Osteocyte (in vitro differentiated cells): ENCODE results near the gene GMDS. TPM values are rescaled to one million over a fixed set of nuclear protein-coding genes. Genes with fewer than 3 reads are reported as not detected.

Source experiments
- DNase-seq: peaks from one replicate; pipeline ENCODE4 v3.0.0; 2021; ENCODE audit warnings: mixed read lengths; ENCODE audit not compliant: unreplicated experiment; ENCODE audit errors: extremely low spot score
- H3K27ac Mint-ChIP-seq: one replicate; pipeline ENCODE4 v1.8.0; 2021; ENCODE audit warnings: mild to moderate bottlenecking, mixed read lengths; ENCODE audit not compliant: unreplicated experiment
- H3K27me3 Mint-ChIP-seq: one replicate; pipeline ENCODE4 v1.8.0; 2021; ENCODE audit warnings: mixed read lengths; ENCODE audit not compliant: unreplicated experiment
- H3K36me3 Mint-ChIP-seq: one replicate; pipeline ENCODE4 v1.8.0; 2021; ENCODE audit warnings: mixed read lengths; ENCODE audit not compliant: unreplicated experiment
- H3K4me1 Mint-ChIP-seq: one replicate; pipeline ENCODE4 v1.8.0; 2021; ENCODE audit warnings: mixed read lengths; ENCODE audit not compliant: unreplicated experiment
- H3K4me3 Mint-ChIP-seq: one replicate; pipeline ENCODE4 v1.8.0; 2021; ENCODE audit warnings: mild to moderate bottlenecking, moderate library complexity, mixed read lengths; ENCODE audit not compliant: unreplicated experiment
- H3K9me3 Mint-ChIP-seq: one replicate; pipeline ENCODE4 v1.8.0; 2021; ENCODE audit warnings: mixed read lengths; ENCODE audit not compliant: unreplicated experiment
- CTCF ChIP-seq: fragments of 200-600 bp; sonication (generic); IDR thresholded peaks from 2 replicates; pipeline ENCODE4 v1.5.0; 2021; ENCODE audit warnings: antibody characterized with exemption, mild to moderate bottlenecking, moderate library complexity
- total RNA-seq: library from RNA; stranded (reverse); gene quantifications from 2 replicates; pipeline ENCODE4 v1.2.1, GENCODE V29; 2021

GMDS gene
- total RNA-seq, 1 donor from 2014 or later, result 30.7 TPM

GRCh38 chr6:2230659-2231277 lies 14.6 kb downstream of the GMDS start:
- no peaks in the 10 kb centered on the region for H3K36me3 Mint-ChIP-seq
- H3K4me3 Mint-ChIP-seq, result no peak overlapping the region
- no peaks in the 10 kb centered on the region for H3K27me3 Mint-ChIP-seq
- DNase-seq, result no peak
- no peak overlapping the region for H3K27ac Mint-ChIP-seq
- H3K4me1 Mint-ChIP-seq, result peaks cover 22% of the 10 kb centered on the region
- no peak for TF ChIP-seq CTCF
- H3K9me3 Mint-ChIP-seq, result peaks cover 5% of the 10 kb centered on the region

- H3K4me1 Mint-ChIP-seq, result peaks cover 23% of the 10 kb centered on the region
- no peak overlapping the region for H3K27ac Mint-ChIP-seq
- H3K36me3 Mint-ChIP-seq, result no peaks in the 10 kb centered on the region
- TF ChIP-seq CTCF, result no peak
- no peak for DNase-seq
- H3K27me3 Mint-ChIP-seq, result no peaks in the 10 kb centered on the region
- peaks cover 5% of the 10 kb centered on the region for H3K9me3 Mint-ChIP-seq
- no peak overlapping the region for H3K4me3 Mint-ChIP-seq
Observed at GRCh38 chr6:2229742-2230141, 15.7 kb downstream of the GMDS start.

GRCh38 chr6:2229039-2229438 lies 16.4 kb downstream of the GMDS start:
- no peak for TF ChIP-seq CTCF
- peaks cover 5% of the 10 kb centered on the region for H3K9me3 Mint-ChIP-seq
- no peak overlapping the region for H3K27ac Mint-ChIP-seq
- H3K4me1 Mint-ChIP-seq, result peaks cover 23% of the 10 kb centered on the region
- H3K36me3 Mint-ChIP-seq, result no peaks in the 10 kb centered on the region
- H3K27me3 Mint-ChIP-seq, result no peaks in the 10 kb centered on the region
- no peak for DNase-seq
- no peak overlapping the region for H3K4me3 Mint-ChIP-seq

- DNase-seq, result no peak
- no peaks in the 10 kb centered on the region for H3K27me3 Mint-ChIP-seq
- H3K27ac Mint-ChIP-seq, result no peak overlapping the region
- no peak for TF ChIP-seq CTCF
- H3K36me3 Mint-ChIP-seq, result no peaks in the 10 kb centered on the region
- H3K4me1 Mint-ChIP-seq, result peaks cover 25% of the 10 kb centered on the region
- H3K9me3 Mint-ChIP-seq, result peaks cover 5% of the 10 kb centered on the region
- H3K4me3 Mint-ChIP-seq, result no peak overlapping the region
Observed at GRCh38 chr6:2228392-2228791, 17.0 kb downstream of the GMDS start.

GRCh38 chr6:2226775-2227174 lies 18.6 kb downstream of the GMDS start:
- peaks cover 25% of the 10 kb centered on the region for H3K4me1 Mint-ChIP-seq
- no peak overlapping the region for H3K4me3 Mint-ChIP-seq
- H3K36me3 Mint-ChIP-seq, result no peaks in the 10 kb centered on the region
- no peak overlapping the region for H3K27ac Mint-ChIP-seq
- no peak for DNase-seq
- H3K9me3 Mint-ChIP-seq, result peaks cover 5% of the 10 kb centered on the region
- no peaks in the 10 kb centered on the region for H3K27me3 Mint-ChIP-seq
- no peak for TF ChIP-seq CTCF
